IPS-18a (cell line): Measurements from ENCODE around the gene CTRB1.
"Not testable (repeated sequence)": the region's sequence is repeated elsewhere in the genome, so short reads cannot be mapped to it uniquely, and the experiment has no call there.

ENCODE experiments used
- H3K27ac ChIP-seq: one replicate; pipeline ENCODE4 v1.5.1; 2013; ENCODE audit warnings: low read length
- H3K27me3 ChIP-seq: one replicate; pipeline ENCODE4 v1.6.1; 2013; ENCODE audit warnings: mild to moderate bottlenecking, low read length; ENCODE audit not compliant: control insufficient read depth, insufficient read depth
- H3K36me3 ChIP-seq: one replicate; pipeline ENCODE4 v1.6.1; 2013; ENCODE audit warnings: low read depth, low read length; ENCODE audit not compliant: control insufficient read depth
- H3K4me1 ChIP-seq: one replicate; pipeline ENCODE4 v1.6.1; 2013; ENCODE audit warnings: low read depth, low read length; ENCODE audit not compliant: control insufficient read depth
- H3K4me3 ChIP-seq: one replicate; pipeline ENCODE4 v1.5.1; 2013; ENCODE audit warnings: low read length
- H3K9ac ChIP-seq: one replicate; pipeline ENCODE4 v1.6.1; 2013; ENCODE audit warnings: mild to moderate bottlenecking, low read length, moderate library complexity
- H3K9me3 ChIP-seq: one replicate; pipeline ENCODE4 v1.6.1; 2013; ENCODE audit warnings: low read depth, low read length; ENCODE audit not compliant: control insufficient read depth

The CTRB1 gene

DNA sequence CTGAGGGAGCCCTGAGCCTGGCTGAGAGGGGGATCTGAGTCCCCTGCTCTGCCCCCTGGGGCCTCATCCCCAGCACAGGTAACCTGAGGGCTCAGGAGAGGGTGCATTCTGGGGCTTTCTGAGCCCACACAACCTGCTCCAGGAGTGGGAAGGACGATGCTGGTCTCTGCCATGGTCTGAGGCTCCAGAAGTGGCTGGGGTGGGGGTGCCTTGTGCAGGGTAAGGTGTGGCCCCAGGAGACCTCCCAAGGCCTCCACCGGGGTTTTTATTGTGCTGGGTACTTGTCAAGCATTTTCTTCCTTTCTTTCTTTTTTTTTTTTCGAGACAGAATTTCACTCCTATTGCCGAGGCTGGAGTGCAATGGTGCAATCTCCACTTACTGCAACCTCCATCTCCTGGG lies 300 bp downstream of the CTRB1 start:
- no peak overlapping the region for H3K4me3 ChIP-seq
- no peaks in the 10 kb centered on the region for H3K36me3 ChIP-seq
- H3K27me3 ChIP-seq, result no peaks in the 10 kb centered on the region
- H3K9ac ChIP-seq, result no peak overlapping the region
- H3K4me1 ChIP-seq, result no peaks in the 10 kb centered on the region
- no peaks in the 10 kb centered on the region for H3K9me3 ChIP-seq
- H3K27ac ChIP-seq, result no peak overlapping the region

DNA sequence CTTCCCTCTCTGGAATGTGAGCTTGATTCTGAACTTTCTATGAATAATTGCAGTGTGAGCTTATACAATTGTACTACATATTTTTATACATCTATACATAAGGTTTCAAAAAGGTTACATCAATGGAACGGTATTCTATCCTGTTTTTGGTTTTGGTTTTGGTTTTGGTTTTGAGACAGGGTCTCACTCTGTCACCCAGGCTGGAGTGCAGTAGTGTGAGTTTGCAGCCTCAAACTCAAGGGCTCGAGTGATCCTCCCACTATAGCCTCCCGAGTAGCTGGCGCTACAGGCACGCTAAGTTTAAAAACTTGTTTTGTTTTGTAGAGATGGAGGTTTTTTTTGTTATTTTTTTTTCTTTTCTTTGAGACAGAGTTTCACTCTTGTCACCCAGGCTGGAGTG lies 1.1 kb downstream of the CTRB1 start:
- Histone ChIP-seq H3K27me3 (no peaks in the 10 kb centered on the region), H3K4me1 (no peaks in the 10 kb centered on the region), H3K36me3 (no peaks in the 10 kb centered on the region), H3K9me3 (no peaks in the 10 kb centered on the region), H3K9ac (no peak overlapping the region), H3K27ac (no peak overlapping the region), H3K4me3 (no peak overlapping the region)

DNA sequence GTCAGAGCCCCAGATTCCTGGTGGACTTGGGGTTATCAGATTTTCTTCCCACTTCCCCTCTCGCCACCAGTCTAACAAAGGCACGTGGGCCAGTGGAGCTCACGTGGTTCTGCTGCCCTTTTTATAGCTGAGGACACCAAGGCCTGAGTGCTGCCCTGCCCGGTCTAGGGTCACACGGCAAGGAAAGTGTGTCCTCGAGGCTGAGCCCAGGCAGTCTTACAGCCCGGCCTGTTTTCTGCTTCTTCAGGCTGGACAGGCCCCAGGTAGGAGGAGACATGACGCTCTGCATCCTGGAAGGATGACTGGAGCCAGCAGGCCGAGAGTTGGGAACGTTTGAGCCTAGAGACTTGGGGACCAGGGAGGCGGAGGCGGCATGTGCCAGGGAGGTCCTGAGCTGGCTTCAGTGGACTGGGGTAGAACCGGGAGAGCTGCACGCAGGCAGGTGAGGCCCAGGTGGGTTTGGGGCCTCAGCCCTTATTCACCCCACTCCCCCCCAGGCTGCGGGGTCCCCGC lies 3.5 kb downstream of the CTRB1 start:
- no peaks in the 10 kb centered on the region for H3K36me3 ChIP-seq
- H3K9ac ChIP-seq, result no peak overlapping the region
- no peak overlapping the region for H3K4me3 ChIP-seq
- no peaks in the 10 kb centered on the region for H3K4me1 ChIP-seq
- H3K9me3 ChIP-seq, result no peaks in the 10 kb centered on the region
- no peaks in the 10 kb centered on the region for H3K27me3 ChIP-seq
- no peak overlapping the region for H3K27ac ChIP-seq

DNA sequence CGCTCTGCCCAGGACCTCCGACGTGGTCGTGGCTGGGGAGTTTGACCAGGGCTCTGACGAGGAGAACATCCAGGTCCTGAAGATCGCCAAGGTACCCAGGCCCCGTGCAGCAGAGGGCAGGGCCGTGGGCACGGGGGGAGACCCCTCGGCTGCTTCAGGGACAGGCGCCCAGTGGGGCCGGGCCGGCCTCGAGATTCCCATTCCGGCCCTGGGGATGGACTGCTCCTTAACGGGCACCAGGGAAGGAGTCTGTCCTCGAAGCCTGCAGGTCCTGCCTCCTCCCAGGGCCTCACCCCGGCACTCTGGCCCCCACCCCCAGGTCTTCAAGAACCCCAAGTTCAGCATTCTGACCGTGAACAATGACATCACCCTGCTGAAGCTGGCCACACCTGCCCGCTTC lies 4.3 kb downstream of the CTRB1 start:
- not testable (repeated sequence) for H3K27ac ChIP-seq, H3K27me3 ChIP-seq, H3K4me3 ChIP-seq

GRCh38 chr16:75224306-75225082 lies 5.7 kb downstream of the CTRB1 start:
- H3K27ac ChIP-seq, result no peak overlapping the region
- H3K27me3 ChIP-seq, result no peaks in the 10 kb centered on the region
- H3K36me3 ChIP-seq, result peaks cover 1% of the 10 kb centered on the region
- H3K4me1 ChIP-seq, result no peaks in the 10 kb centered on the region
- H3K4me3 ChIP-seq, result no peak overlapping the region
- no peak overlapping the region for H3K9ac ChIP-seq
- no peaks in the 10 kb centered on the region for H3K9me3 ChIP-seq

More for the DNA sequence above, 4.3 kb downstream of the CTRB1 start:
- not testable (repeated sequence) for H3K9me3 ChIP-seq, H3K9ac ChIP-seq, H3K4me1 ChIP-seq, H3K36me3 ChIP-seq

- H3K4me1 ChIP-seq, result no peaks in the 10 kb centered on the region
- H3K9me3 ChIP-seq, result no peaks in the 10 kb centered on the region
- H3K4me3 ChIP-seq, result no peak overlapping the region
- no peak overlapping the region for H3K27ac ChIP-seq
- H3K27me3 ChIP-seq, result no peaks in the 10 kb centered on the region
- no peak overlapping the region for H3K9ac ChIP-seq
- peaks cover 7% of the 10 kb centered on the region for H3K36me3 ChIP-seq
Observed at GRCh38 chr16:75225092-75225491, 6.3 kb downstream of the CTRB1 start.

DNA sequence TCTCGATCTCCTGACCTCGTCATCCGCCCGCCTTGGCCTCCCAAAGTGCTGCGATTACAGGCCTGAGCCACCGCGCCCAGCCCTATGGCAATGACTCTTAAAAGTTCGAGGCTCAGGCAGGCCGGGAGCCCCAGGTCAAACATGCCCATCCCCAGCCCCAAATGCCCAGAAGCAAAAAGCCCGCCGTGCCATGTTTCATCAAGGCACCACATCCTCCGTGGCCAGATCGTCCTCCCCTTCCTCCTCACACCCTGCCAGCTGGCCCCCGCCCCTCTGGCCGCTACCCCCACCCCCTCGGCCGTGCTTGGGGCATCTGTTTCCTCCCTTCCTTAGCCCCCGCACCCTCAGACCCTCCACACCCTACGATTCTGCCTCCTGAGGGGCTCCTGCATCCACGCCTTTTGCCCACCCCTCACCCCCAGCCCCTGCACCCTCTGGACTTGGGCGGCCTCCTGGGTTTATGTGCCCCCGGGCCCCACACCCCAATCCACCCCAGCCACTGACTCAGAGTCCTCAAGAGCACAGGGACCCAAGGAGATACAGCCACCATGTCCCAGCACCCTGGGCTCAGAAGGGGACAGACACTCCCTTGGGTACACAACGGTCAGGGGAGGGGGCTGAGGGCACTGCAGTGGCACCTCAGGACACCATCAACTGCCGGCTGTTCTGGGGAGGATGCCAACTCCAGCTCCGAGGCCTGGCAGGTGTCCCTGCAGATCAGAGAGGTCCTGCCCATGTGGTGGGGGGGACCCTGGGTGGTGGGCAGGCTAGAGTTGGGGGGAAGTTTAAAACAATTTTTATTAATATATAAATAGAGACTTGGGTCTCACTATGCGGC lies 7.1 kb downstream of the CTRB1 start:
- Histone ChIP-seq H3K27me3 (no peaks in the 10 kb centered on the region), H3K9ac (no peak overlapping the region), H3K27ac (no peak overlapping the region), H3K36me3 (peaks cover 12% of the 10 kb centered on the region), H3K9me3 (no peaks in the 10 kb centered on the region), H3K4me3 (no peak overlapping the region), H3K4me1 (no peaks in the 10 kb centered on the region)

DNA sequence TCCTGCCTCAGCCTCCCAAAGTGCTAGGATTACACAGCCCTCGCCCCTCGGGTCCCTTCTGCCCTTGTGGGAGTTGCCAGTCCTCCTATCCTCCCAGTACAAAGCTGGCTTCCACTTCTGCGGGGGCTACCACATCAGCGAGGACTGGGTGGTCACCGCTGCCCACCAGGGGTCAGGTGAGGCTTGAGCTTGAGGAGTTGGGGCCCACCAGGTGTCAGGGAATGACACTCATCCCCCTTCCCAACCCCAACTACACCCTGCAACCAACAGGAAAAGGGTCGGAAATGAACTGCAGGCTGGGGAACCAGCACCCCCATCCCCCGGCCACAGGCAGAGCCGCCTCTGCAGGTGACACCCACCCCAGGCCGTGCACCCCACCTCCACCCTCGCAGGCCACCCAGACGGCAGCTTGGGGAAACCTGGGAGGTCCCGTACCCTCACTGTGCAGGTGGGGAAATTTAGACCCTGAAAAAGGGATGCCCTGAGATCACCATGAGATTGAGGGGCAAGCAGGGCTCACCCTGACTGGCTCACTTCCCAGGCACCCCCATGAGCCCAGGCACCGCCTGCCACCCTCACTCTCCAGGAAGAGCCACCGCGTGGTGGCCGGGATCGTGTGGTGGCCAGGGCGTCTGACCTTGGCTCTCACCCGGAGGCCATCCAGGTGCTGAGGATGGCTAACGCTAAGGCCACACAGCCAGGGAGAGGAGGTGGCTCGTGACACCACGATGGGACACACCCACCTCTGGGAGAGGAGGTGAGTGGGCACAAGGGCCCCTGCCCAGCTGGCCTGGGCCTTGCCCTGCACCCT lies 8.0 kb downstream of the CTRB1 start:
- no peak overlapping the region for H3K9ac ChIP-seq
- no peak overlapping the region for H3K4me3 ChIP-seq
- H3K9me3 ChIP-seq, result no peaks in the 10 kb centered on the region
- H3K27me3 ChIP-seq, result no peaks in the 10 kb centered on the region
- H3K4me1 ChIP-seq, result no peaks in the 10 kb centered on the region
- H3K27ac ChIP-seq, result no peak overlapping the region
- H3K36me3 ChIP-seq, result peaks cover 18% of the 10 kb centered on the region

DNA sequence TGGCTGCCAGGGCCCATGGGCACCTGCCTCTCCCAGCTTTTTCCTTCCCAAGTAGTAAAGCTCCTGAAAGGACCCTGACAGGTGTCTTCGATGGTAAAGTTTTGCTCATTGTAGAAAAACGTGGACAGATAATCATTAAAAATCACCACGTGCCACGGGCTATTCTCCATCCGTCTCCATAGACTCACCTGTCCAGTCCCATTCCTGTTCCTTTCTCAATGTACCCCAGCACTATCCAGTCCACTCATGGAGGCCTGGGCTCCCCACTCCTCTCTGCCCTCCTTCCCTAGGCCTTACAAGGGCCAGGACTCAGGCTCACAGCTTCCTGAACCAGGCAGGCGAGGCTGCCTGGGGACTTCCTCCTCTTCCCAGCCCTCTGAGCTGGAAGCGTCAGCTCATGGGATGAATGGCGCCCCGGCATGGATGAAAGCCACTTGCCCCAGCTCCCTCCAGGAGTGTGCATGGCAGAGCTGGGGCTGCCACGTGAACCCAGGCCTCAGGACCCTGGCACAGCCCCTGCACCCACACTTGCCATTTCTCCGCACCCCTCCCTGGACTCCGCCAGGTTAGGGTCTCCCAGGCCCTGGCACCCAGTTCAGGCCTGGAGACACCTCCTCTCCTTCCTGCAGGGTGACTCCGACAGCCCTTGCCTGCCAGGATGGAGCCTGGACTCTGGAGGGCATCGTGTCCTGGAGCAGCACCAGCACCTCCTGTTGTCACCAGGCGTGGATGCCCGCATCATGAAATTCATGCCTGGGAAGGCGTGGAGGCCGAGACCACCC lies 8.8 kb downstream of the CTRB1 start:
- no peak overlapping the region for H3K9ac ChIP-seq
- H3K4me1 ChIP-seq, result no peaks in the 10 kb centered on the region
- H3K4me3 ChIP-seq, result no peak overlapping the region
- no peaks in the 10 kb centered on the region for H3K9me3 ChIP-seq
- H3K27ac ChIP-seq, result no peak overlapping the region
- peaks cover 22% of the 10 kb centered on the region for H3K36me3 ChIP-seq
- no peaks in the 10 kb centered on the region for H3K27me3 ChIP-seq

GRCh38 chr16:75228143-75228976 lies 9.6 kb downstream of the CTRB1 start:
- no peak overlapping the region for H3K27ac ChIP-seq
- H3K36me3 ChIP-seq, result peaks cover 30% of the 10 kb centered on the region
- no peak overlapping the region for H3K9ac ChIP-seq
- no peaks in the 10 kb centered on the region for H3K9me3 ChIP-seq
- H3K4me3 ChIP-seq, result no peak overlapping the region
- H3K4me1 ChIP-seq, result no peaks in the 10 kb centered on the region
- no peaks in the 10 kb centered on the region for H3K27me3 ChIP-seq
